Fibroblast of skin of scalp (primary cell): ENCODE measurements around the gene CFAP410.
"Not testable (repeated sequence)": the region's sequence is repeated elsewhere in the genome, so short reads cannot be mapped to it uniquely, and the experiment has no call there.

Experiments used
- DNase-seq: peaks from one replicate; pipeline ENCODE4 v3.0.0-alpha.2; 2013

Gene CFAP410

GRCh38 chr21:44368711-44369446, 29.7 kb upstream of the CFAP410 start:
- no peak for DNase-seq

- no peak for DNase-seq
Observed at GRCh38 chr21:44366586-44367211, 27.5 kb upstream of the CFAP410 start.

- no peak for DNase-seq
Observed at GRCh38 chr21:44365967-44366585, 26.9 kb upstream of the CFAP410 start.

GRCh38 chr21:44365251-44365966, 26.2 kb upstream of the CFAP410 start:
- no peak for DNase-seq

GRCh38 chr21:44364151-44365053, 25.2 kb upstream of the CFAP410 start:
- no peak for DNase-seq

- no peak for DNase-seq
Observed at GRCh38 chr21:44363278-44363677, 24.1 kb upstream of the CFAP410 start.

GRCh38 chr21:44361903-44362302, 22.7 kb upstream of the CFAP410 start:
- DNase-seq = not testable (repeated sequence)

- DNase-seq = no peak
Observed at GRCh38 chr21:44360159-44360558, 21.0 kb upstream of the CFAP410 start.

- no peak for DNase-seq
Observed at GRCh38 chr21:44359396-44359795, 20.2 kb upstream of the CFAP410 start.

- no peak for DNase-seq
Observed at GRCh38 chr21:44357064-44357837, 18.1 kb upstream of the CFAP410 start.

GRCh38 chr21:44356636-44357035, 17.4 kb upstream of the CFAP410 start:
- DNase-seq = no peak

- DNase-seq = no peak
Observed at GRCh38 chr21:44356160-44356559, 17.0 kb upstream of the CFAP410 start.

- DNase-seq = no peak
Observed at GRCh38 chr21:44354775-44355771, 15.9 kb upstream of the CFAP410 start.

- no peak for DNase-seq
Observed at GRCh38 chr21:44354001-44354405, 14.8 kb upstream of the CFAP410 start.

GRCh38 chr21:44353191-44353970, 14.2 kb upstream of the CFAP410 start, which contains the start of gene TRPM2:
Gene TRPM2, plus strand, starts transcription at chr21:44353621. Its CDS starts 80 bp downstream, at chr21:44353701.
- DNase-seq = no peak

- no peak for DNase-seq
Observed at GRCh38 chr21:44352253-44352860, 13.2 kb upstream of the CFAP410 start.

- DNase-seq = no peak
Observed at GRCh38 chr21:44351535-44352252, 12.5 kb upstream of the CFAP410 start.
